ENCODE measurements around the gene GNG11.

The GNG11 gene

DNA sequence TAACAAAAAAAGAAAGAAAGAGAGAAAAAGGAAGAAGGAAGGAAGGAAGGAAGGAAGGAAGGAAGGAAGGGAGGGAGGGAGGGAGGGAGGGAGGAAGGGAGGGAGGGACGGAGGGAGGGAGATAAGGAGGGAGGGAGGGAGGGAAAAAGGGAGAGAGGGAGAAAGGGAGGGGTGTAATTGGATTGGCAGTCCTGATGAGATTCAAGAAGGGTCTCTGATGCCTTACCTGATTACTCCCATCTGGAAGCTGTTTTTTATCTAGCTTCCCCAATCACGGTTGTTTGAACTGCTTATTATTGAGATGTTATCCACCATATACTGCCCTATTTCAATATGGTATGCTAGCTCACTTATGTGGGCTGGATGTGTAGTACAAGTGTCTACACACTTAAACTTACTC is 27.3 kb downstream of the GNG11 start:
- DNase-seq (ENCODE audit: low spot score), result no peak

DNA sequence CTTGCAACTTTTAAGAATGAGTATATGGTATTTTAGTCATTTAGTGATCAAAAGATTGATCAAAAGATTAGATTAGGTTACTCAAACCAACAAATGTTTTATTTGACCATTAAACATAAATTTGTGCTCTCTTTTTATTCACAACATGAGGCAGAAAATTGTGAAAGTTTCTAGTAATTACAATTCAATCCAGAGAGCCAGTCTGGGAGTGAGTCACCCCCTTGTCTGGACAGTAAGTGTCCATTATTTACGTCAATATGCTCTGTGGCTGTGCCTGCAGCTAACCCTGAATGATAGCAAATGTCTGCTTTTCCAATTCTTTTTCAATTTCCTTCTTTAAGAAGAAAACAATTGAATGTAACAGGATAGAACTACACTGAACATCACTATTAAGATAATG is 27.9 kb downstream of the GNG11 start:
- DNase-seq (ENCODE audit: low spot score), result peak; percentile 32

DNA sequence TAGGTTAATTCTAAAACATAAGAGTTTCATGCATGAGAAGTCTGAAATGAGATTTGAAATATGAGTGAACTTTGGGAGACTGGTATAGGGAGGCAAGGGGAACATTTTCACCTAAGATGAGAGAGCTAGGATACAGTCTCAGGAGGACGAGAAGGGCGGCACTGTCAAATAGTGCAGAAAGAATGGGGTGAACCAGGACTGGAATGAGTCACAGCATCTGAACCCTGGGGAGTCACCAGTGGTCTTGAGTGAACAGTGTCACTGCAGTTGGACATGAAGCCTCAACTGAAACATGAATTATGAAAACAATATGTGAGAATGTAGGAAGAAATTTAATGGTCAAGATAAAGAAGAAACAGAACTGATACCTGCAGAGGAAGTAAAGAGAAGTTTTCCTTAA is 33.8 kb downstream of the GNG11 start:
- DNase-seq (ENCODE audit: low spot score), result no peak

DNA sequence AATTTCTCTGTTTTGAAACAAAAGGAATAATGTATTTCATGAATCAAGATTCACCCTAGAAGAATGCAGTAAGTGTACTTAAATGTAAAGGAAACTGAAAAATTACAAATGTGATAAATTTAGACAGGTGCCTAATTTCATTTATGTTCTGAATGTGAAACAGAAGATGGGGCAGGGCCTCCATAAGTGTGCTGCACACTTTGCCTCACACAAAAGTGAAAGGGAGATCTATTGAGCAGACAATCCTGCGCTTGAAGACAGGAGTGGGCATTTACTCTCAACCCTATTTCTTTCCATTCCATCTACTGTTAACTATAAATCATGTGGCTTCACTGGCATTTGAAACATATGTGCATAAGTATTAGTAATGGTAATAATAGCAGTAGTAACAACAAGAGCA is 36.2 kb downstream of the GNG11 start:
- DNase-seq (ENCODE audit: low spot score), result no peak

DNA sequence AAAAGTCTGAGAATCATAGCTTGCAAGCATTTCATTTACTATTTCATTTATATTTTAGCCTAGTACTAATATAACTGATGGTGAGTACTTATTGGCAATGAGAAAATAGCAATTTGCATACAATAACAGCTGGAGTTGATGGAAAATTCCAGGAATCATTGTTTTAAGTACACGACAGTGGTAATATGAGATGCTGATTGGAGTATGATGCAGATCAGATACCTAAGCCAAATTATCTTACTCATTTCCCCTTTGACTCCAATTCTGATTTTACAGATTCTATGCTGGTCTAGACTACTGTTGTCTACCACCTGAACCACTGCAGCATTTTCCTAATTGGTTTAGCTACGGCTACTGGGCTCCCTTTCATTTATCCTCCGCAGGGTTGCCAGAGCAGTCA is 36.7 kb downstream of the GNG11 start:
- DNase-seq (ENCODE audit: low spot score), result no peak

DNA sequence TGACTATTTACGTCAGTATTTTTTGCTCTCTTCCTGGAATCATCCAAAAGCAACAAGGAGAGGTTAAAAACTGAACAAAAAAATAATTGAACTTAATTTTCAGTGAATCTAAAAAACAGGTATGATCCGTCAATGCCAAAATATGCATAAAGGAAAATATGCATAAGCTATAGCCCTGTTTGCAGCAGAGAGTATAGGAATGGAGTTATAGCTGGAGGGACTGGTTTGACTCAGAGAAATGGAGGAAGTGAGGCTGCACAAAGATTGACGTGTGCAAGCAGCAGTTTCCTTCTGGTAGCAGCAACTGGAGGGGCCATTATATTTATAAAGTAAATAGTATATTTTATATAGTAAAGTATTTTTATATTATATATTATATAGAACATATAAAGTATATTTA is 37.1 kb downstream of the GNG11 start:
- DNase-seq (ENCODE audit: low spot score), result no peak

DNA sequence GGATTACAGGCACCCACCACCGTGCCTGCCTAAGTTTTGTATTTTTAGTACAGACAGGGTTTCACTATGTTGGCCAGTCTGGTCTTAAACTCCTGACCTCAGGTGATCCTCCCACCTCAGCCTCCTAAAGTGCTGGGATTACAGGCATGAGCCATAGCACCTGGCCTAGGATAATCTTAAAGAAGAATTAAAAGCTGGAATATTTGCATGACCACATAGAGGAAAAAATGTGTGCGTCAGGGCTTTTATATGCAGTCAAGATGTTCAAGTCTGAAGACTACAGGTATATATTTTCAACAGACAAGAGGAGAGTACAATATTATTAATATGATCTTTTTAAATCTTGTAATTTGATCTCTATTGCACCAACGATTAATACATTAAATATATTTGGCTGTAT is 39.5 kb downstream of the GNG11 start:
- no peak for DNase-seq (ENCODE audit: low spot score)

DNA sequence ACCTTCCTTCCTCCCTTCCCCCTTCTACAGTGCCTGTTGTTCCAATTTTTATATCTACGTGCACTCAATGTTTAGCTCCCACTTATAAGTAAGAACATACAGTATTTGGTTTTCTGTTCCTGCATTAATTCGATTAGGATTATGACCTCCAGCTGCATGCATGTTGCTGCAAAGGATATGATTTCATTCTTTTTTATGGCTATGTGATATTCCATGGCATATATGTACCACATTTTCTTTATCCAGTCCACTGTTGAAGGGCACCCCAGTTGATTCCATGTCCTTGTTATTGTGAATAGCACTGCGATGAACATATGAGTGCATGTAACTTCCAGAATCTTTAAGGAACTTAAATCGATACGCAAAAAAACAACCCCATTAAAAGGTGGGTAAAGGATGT is 42.7 kb downstream of the GNG11 start:
- DNase-seq (ENCODE audit: low spot score), result no peak

DNA sequence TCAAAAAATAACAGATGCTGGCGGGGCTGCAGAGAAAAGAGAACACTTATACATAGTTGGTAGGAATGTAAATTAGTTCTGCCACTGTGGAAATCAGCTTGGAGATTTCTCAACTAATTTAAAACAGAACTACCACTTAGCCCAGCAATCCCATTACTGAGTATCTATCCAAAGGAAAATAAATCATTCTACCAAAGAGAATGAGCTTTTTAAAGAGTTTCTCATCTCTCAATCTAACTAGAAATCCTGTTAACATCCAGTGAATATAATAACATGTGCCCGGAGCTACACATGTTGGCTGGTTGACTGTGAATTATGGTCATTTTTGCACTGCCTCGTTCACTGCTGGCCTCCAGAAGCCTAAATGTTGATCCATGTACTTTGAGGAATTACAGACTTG is 43.3 kb downstream of the GNG11 start:
- no peak for DNase-seq (ENCODE audit: low spot score)

DNA sequence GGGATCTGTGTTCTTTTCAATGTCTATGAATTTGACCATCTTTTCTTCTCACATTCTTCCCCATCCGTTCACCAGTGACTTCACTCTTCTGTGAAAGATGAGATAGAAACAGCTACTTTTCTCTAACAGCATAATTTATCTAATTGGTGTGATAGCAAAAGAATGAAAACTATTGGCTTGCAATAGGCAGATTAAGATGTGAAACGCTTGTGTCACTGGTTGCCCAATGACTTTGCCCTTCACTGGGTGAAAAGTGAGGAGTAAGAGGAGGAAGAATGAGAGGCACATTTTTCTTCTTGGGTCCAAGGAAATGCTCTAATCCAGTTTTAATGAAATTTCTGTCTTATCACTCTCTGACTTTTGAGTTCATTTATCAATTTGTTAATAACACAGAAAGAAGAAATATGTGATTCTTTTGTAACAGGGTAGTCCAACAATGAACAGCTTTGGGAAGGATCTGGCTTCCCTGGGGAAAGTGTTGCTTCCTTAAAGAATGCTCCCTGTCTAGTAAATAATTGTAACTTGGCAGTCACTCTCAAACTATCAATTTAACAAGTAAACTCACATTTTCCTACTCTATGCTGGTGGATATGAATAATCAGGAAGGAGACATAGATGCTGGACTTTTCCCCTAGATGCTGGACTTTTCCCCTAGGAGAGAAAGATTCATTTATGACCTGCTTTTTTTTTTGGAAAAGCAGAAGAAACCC is 47.5 kb downstream of the GNG11 start:
- no peak for DNase-seq (ENCODE audit: low spot score)

DNA sequence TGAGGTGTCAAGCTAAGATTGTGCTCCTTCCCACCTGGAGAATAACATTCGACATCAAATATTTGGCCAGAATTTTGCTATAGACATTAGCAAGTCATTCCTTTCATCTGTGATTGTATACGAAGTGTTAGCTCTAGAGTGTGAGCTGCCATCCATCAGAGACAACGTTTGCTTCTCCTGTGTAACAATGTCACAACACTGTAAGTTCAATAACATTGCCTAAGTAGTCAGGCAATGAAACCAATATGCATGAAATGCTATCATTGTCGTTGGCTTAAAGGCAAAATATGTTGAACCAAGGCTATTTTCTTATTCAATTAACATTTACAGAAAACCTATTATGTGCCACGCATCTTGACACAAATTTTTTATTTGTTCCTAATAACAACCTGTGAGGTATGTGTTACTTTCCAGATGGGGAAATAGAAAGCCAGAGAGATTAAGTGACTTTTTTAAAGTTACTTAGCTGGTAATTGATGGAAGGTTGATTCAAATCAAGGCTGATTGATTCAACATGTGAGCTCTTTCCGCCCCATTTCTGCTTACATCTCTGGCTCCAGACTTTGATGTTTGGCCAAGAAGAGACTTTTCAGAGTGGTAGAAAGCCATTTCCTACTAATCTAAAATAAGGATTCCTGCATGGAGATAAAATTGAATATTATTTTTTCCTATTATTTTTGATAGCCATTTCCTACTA is 50.6 kb downstream of the GNG11 start:
- no peak for DNase-seq (ENCODE audit: low spot score)

DNA sequence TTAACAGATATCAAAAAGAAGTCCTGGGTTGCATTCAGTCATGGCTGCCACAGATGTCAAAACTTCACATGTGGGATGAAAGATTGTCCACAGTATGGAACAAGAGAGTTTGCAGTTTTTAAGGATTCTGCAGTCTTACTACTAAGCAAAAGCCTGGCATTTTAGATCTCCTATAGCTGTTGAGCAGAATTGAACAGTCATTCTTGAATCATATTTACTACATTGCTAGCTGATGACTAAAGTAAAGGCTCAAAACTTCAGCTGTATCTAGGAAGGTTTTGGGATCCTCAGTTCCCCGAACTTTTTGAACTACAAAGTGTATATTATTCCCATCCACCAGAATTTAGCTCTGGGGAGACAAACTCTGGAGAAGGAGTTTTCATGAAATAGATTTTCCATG is 51.6 kb downstream of the GNG11 start:
- peak; percentile 14 for DNase-seq (ENCODE audit: low spot score)

DNA sequence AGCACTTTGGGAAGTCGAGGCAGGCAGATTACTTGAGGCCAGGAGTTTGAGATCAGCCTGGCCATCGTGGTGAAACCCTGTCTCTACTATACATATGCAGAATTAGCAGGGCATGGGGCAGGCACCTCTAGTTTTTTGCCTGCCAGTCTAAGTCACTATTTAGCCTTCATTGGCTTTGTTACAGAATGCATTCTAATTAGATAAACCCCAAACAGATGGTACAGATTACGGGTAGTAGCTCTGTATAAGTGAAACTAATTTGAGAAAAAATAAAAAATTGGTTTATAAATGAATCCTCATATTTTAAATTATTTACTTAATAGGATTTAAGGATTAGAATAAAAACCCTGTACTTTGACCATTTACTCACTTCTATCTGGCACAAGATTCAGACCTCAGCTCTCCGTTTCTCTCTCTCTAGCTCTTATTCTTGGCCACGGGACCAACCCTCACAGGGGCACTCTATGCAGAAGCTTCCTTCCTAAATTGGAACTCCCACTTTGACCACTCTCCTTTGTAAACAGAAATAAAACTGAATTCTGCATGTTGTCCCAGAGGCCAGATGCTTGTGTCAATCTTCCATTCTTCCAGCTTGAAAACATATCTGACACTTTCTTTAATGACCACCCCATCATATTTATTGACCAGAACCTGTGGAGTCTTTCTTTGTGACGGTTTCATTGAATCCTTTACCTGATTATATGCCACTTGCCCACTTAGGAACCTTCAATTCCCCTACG is 55.8 kb downstream of the GNG11 start:
- no peak for DNase-seq (ENCODE audit: low spot score)
